Stimulated activated CD4-positive, alpha-beta T cell treated with anti-CD3 and anti-CD28 coated beads, Interleukin-1b, Interleukin-23, amount 100 ng/mL, for 1 hour (primary cell): Measurements from ENCODE around the gene RBM41.
"Not testable (repeated sequence)": the region's sequence is repeated elsewhere in the genome, so short reads cannot be mapped to it uniquely, and the experiment has no call there.

Experiments used
- DNase-seq, 2 donors: peaks; one replicate each; pipeline ENCODE4 v3.0.0-alpha.2; 2020; ENCODE audit warnings: low read depth in 2 of 2

The RBM41 gene

GRCh38 chrX:107118322-107119147, at the start of gene RBM41:
RBM41 (minus strand) TSS chrX:107118822; CDS start chrX:107118773, 49 bp downstream.
- DNase-seq = peak; percentile 24 to 25

DNA sequence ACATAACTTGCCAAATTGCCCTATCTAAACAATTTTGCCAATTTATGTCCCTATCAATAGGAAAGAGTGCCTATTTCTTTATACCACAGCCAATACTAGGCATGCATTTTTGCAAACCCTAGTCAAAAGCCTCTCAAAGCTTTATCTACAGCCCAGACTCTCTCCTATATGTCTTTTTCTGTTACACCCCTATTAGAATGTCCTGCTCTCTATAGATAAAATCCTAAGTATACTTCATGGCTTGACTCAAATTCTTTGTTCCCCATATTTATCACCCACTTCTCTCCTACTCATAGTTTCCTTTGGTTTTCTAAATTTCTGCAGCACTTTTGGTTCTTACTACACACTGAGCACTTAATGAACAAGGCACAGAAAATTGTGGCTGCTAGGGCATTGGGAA, 49.6 kb upstream of the RBM41 start:
- DNase-seq = no peak

DNA sequence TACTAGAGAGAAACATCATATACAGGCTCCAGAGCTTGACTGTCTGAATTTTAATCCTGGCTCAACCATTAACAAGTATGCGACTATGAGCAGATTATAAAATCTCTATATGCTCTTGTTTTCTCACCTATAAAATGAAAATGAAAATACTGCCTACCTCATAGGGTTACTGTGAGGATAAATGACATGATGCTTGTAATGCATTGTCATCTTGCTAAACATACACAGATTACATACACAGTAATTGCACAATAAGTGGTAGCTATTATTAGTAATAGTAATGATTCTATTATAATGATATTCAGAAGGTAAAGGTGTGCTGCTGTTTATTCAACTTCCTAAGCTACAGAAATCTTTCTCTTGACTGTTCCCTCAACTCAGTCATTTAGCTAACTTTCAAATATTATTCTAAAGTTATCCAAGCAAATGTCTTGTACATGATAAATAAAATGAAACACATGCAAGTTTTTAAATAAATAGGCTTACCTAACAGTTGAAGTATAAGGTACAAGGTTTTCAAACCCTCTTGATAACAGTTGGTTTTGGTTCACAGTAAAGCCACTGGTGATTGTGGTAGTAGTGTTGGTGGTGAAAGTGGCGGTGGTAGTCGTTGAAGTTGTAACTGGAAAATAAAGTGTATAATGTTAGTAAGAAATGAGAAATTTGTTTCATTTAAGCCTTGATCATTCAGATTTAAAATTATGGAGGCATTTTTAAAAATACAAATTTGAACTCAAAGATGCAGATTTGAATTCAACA, 48.7 kb upstream of the RBM41 start:
- DNase-seq = no peak

DNA sequence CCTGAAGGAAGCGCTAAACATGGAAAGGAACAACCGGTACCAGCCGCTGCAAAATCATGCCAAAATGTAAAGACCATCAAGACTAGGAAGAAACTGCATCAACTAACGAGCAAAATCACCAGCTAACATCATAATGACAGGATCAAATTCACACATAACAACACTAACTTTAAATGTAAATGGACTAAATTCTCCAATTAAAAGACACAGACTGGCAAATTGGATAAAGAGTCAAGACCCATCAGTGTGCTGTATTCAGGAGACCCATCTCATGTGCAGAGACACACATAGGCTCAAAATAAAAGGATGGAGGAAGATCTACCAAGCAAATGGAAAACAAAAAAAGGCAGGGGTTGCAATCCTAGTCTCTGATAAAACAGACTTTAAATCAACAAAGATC, 39.0 kb upstream of the RBM41 start:
- not testable (repeated sequence) for DNase-seq

- not testable (repeated sequence) for DNase-seq
These were observed 37.2 kb upstream of the RBM41 start for GRCh38 chrX:107155621-107156430.

DNA sequence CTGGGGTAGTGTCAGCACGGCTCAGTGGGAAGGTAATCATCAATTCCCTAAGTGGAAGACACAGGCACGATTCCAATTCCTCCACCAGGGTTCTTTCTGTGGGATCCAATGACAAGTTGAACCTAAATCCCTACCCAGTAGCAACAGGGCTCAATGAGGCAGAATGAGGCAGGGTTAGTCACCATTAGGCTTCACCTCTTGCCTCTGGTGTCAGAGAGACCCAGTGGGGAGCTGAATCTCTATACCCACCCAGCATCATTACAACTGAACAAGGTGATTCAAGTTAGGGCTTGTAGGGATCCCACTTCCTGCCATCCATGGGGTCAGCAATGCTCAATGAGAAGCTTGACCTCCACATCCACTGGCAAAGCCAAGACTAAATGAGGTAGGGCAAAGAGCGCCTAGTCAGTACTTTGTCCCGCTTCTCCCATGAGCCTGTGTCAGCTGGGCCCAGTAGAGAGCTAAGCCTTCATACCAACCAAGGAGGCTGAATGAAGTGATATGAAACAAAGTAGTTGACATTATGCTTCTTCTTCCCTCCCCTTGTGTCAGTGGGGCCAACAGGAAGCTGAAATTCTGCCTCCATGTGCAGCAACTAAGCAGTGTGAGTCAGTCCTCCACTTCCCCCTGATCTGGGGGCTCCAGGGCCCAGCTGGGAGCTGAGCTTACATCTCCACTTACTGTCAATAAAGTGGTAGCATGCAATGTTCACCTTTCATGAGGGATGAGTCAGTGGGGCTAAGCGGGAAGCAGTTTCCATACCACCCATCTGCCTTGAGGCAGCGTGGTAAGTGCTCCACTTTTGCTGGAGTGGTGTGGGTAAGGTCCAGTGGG, 36.4 kb upstream of the RBM41 start:
- no peak for DNase-seq

DNA sequence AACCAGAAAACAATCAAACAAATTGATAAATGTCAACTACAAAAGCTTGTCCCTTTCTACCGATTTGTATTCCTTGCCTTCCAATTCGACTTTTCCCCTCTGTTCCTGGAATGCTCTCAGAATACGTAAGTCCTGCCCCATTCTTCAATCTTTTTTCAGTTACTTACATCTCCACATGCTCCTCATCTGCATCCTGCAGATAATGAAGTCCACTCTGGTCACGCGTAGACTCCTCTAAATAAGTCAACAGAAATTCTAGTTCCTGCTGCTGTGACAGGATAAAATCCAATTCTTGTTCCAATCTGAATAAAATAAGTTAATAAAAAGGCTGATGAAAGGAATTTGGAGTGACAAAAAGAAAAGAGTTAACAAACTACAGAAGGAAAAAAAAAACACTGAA, 34.4 kb upstream of the RBM41 start:
- DNase-seq = no peak

DNA sequence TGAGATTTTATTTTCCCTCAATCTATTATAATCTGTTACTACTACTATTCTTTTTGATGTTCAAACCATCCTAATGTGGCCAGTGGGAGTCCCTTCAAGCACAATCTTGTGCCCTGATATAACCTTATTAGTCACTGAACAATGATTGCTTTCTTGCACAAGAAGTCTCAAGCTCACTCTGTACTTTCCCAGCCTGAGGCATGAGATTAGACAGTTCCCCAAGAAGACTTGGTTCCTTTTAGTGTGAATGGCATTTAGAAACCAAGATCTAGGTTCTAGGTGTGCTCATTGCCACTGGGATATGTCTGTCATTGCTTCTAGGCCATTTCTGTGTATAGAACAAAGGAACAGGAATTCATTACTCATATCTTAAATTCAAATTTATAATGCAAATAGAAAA, 28.0 kb upstream of the RBM41 start:
- DNase-seq = no peak

DNA sequence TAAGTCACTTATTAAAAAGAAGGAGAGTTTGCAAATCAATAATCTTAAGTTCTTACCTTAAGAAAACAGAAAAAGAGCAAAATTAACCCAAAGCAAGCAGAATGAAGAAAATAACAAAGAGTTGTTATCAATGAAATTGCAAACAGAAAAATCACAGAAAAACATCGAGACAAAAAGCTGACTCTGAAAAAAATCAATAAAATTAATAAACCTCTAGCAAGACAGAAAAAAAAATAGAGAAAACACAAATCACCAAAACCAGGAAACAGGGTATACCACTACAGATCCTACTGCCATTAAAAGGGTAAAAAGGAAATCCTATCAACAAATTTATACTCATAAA, 17.3 kb upstream of the RBM41 start:
- DNase-seq = no peak

- no peak for DNase-seq
These were observed 16.7 kb upstream of the RBM41 start for GRCh38 chrX:107135049-107135964.

GRCh38 chrX:107123750-107124149, 5.1 kb upstream of the RBM41 start:
- DNase-seq = no peak

GRCh38 chrX:107119283-107119682, 661 bp upstream of the RBM41 start:
- no peak for DNase-seq

DNA sequence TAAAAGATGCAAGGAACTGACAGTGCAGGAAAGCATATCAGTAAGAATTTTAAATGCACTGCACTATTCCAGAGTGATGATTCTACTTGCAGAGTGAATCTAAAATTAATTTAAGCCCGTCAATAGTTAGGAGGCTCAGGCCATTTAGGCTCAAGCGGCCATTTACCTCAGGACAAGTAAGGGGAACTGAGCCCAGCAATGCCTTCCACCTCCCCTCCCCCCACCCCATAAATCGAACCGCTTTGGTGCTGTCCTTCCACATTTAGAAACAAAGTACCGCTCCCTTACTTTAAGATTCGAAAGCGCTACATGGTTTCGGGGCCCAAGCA, 665 bp downstream of the RBM41 start:
- DNase-seq = no peak

DNA sequence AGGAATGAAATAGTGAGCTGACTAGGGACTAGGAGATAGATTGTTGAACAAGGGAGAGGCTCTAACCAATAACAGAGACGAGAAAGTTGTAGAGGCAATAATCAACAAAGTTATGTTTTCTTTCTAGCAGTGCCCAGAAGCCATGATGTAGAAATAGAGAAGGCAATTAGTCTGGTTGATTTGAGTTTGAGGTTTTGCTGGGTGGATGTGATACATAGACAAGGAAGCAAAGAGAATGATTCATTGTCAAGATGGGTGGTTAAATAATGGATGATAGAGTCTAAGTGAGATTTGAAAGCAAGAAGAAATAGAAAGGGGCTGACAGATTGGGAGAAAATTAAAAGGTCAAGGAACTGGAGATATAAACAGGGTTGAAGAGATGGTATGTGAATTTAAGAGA, 11.2 kb downstream of the RBM41 start:
- no peak for DNase-seq

DNA sequence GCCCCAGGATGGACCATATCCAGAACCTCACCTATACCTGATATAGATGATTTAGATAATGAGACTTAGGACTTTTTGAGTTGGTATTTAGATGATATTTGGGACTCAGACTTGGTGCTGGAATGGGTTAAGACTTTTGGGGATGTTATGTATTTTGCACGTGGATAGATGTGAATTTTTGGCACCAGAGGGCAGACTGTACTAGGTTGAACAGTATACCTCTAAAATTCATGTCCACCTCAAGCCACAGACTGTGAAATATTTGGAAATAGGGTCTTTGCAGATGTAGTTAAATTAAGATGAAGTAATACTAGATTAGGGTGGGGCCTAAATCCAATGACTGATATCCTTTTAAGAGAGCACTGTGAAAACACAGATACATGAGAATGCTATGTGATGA, 15.6 kb downstream of the RBM41 start:
- DNase-seq = no peak

- no peak for DNase-seq
These were observed 42.5 kb downstream of the RBM41 start for GRCh38 chrX:107076158-107076557.

DNA sequence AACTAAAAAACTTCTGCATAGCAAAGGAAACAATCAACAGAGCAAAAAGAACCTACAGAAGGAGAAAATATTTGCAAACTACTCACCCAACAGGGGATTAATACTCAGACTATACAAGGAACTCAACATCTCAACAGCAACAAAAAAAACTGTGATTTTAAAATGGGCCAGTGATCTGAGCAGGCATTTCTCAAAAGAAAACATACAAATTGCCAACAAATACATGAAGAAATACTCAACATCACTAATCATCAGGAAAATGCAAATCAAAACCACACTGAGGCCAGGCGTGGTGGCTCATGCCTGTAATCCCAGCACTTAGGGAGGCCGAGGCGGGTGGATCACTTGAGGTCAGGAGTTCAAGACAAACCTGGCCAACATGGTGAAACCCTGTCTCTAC, 60.9 kb downstream of the RBM41 start:
- not testable (repeated sequence) for DNase-seq

DNA sequence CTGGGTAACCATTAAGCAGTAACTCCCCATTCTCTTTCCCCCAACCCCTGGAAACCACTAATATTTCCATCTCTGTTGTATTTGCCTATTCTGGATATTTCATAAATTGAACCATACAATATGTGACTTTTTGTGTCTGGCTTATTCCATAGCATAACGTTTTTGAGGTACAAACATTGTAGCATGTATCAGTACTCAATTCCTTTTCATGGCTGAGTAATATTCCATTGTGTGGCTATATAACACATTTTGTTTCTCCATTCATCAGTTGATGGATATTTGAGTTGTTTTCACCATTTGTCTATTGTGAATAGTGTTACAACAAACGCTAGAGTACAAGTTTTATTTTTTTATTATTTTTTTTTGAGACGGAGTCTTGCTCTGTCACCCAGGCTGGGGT, 63.6 kb downstream of the RBM41 start:
- no peak for DNase-seq

DNA sequence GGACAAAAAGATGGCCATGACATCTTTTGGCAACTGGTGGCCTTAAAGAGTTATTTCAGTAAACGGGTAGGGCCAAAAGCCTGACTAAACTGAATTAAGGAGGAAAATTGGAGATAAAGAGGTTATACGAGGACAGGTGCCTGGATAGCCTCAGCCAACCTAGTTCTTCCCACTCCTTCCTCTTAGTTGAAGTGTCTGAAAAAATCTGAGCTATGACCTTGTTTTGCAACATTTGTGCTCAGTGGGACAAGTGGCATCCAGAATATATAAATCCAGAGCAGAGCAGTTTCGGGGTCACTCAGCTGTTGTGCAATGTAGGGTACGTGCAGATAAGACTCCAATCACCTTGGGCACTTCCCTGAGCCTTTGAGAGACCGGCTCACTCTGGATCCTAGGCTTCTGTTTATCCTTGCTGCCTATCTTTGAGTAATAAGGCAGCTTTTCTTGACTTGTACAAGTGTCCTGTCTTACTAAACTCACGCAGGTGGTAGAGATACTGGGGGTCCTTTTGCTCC, 68.4 kb downstream of the RBM41 start:
- no peak for DNase-seq

- no peak for DNase-seq
These were observed 71.0 kb downstream of the RBM41 start for GRCh38 chrX:107047622-107048021.
